Measurements from ENCODE around the gene IFI44.

IFI44 gene, protein sequence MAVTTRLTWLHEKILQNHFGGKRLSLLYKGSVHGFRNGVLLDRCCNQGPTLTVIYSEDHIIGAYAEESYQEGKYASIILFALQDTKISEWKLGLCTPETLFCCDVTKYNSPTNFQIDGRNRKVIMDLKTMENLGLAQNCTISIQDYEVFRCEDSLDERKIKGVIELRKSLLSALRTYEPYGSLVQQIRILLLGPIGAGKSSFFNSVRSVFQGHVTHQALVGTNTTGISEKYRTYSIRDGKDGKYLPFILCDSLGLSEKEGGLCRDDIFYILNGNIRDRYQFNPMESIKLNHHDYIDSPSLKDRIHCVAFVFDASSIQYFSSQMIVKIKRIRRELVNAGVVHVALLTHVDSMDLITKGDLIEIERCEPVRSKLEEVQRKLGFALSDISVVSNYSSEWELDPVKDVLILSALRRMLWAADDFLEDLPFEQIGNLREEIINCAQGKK

DNA sequence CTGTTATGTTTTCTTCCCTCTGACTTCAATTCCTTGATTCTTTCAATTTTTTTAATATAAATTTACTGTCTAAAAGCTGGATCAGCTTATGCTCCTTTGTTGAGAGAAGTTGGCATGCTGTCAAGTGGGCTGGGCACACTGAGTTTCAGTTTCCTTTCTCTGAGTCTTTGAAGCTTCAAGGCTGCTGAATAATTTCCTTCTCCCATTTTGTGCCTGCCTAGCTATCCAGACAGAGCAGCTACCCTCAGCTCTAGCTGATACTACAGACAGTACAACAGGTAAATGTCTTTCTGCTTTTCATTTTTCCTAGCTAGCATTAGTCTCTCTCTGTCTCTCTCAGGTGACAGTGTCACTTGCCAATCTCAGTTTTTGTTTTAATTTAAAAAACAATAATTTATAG, at the start of gene IFI44:
TSS of gene IFI44 (plus strand) at position 204 of the 400 bp plus-strand sequence. CDS start 365 bp downstream, outside the sequence.
- DNase-seq (ENCODE audit: low read depth in 2 of 2) = peak; percentile 58 to 59

DNA sequence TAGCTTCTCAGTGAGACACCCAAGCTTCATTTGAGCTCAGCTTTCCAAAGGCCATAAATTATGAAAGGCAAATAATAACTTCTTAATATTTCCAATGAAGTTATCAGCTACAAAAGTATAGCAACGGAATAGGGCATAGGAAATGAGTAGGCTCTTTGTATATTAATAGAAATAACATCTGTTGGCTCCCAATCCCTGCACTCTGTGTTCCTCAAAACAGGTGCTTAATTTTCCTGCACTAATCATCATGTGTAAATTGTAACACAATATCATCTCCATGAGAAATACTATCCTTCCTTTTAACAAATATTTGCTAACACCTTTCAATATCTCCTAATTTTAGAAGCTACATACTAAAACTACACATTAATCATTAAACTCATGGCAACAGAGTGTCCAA, 48.6 kb upstream of the IFI44 start:
- DNase-seq (ENCODE audit: low read depth in 2 of 2) = no peak

DNA sequence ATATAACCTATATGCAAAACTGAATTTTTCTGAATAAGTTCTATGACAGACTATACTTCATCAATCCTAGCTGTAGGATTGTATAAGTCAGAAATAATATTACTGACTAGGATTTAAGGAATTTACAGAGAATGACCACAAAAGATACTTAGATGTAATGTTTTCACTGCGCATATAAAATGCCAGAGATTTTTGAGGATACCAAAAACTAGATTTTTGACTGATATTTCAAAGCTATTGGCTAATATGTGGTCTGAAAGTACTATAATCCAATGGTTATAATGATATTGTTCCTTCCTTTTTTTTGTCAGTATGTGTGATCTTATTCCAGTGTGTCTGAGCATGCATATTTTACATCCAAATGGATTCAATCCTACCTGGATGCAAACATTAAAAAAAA, 46.4 kb upstream of the IFI44 start:
- DNase-seq (ENCODE audit: low read depth in 2 of 2) = no peak

DNA sequence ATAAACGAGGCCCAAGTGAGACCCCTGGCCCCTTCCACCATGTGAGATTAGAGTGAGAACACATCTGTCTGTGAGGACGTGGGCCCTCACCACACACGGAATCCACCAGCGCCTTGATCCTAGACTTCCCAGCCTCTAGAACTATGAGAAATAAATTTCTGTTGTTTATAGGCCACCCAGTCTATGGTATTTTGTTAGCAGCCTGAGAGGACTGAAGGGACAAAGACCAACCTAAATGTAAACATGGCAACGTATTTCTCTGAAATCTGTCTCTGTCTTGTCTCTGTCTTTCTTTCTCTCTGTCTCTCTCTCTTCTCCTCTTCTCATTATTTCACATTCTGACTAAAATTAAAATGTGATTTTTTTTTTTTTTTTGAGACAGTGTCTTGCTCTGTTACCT, 45.0 kb upstream of the IFI44 start:
- no peak for DNase-seq (ENCODE audit: low read depth in 2 of 2)

DNA sequence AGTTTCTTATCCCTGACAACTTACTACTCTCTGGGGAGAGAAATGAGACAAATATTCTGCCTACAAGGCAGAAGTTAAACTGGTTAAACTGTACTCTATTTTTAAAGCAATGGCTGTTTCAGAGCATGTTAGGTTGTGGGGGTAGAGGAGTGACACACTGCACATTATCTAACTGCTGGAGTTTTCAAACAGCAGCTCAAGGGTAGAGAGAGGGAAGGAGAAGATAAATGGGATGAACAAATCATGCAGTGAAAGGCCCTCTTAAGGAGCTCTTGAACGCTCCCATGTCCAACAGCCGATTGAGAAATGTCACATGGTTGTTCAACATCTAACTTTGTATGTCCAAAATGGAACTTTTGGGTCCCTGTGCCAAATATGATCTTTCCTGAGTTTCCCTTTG, 43.4 kb upstream of the IFI44 start:
- DNase-seq (ENCODE audit: low read depth in 2 of 2) = no peak

DNA sequence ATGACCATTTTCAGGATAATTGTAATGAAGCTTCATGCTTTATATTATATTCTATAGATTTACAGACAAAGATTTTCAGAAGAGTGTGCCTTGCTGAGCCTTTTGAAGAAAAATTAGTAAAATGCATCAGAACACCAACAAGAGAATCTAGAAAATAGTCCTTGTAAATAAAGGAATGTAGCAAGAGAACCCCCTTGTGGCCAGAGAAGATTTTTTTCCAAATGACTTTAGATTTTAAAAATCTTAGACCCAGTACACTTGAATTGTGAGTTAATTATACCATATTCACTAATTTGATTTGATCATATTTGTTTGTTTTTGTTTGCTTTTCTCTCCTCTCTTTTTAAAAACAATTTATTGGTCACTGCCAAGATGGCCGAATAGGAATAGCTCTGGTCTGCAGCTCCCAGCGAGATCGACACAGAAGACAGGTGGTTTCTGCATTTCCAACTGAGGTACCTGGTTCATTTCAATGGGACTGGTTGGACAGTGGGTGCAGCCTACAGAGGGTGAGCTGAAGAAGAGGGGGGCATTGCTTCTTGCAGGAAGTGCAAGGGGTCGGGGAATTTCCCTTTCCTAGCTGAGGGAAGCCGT, 42.2 kb upstream of the IFI44 start:
- no peak for DNase-seq (ENCODE audit: low read depth in 2 of 2)

DNA sequence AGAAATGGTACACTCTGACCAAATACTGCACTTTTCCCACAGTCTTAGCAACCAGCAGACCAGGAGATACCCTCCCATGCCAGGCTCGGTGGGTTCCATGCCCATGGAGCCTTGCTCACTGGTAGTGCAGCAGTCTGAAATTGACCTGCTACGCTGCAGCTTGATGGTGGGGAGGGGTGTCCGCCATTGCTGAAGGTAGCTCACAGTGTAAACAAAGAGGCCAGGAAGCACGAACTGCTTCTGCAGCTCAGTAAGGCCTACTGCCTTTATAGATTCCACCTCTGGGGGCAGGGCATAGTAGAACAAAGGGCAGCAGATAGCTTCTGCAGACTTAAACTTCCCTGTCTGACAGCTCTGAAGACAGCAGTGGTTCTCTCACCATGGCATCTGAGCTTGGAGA, 41.7 kb upstream of the IFI44 start:
- DNase-seq (ENCODE audit: low read depth in 2 of 2) = no peak

DNA sequence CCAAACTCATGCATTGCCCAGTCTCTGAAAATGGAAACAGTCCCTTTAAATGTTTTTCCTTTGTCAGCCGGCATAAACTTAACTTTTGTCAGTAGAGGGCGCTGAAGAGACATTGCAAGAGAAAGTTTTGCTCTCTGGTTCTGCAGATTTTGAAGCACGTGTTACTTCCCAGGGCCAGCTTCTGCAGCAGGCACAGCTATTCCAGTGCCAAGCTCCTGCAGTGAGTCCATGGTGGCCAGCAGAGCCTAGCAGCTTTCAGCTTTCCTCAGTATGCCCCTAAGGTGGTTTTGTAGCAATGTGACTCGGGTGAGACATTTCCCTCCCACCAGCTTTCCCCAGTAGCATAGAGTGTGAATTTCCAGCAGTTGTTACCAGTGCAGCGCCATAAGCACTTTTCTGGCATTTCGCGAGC, 32.0 kb upstream of the IFI44 start:
- peak in 1 of 2 donors; percentile 36 for DNase-seq (ENCODE audit: low read depth in 2 of 2)

DNA sequence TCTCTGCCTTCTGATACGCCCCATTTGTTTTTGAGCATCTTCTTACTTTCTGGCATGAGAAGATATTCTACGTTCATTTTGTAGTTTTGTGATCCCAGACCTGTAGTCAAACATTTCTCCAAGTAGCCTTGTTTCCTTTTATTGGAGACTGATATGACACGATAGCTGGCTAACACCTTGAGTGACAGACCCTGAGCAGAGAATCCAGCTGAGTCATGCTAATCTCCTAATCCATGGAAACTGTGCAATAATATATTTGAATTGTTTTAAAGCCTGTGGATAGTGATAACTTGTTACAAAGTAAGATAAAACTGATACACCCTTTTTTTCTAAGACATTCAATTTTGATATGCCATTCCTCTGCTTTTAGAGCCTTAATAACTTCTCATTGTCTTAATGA, 30.6 kb upstream of the IFI44 start:
- DNase-seq (ENCODE audit: low read depth in 2 of 2) = no peak

DNA sequence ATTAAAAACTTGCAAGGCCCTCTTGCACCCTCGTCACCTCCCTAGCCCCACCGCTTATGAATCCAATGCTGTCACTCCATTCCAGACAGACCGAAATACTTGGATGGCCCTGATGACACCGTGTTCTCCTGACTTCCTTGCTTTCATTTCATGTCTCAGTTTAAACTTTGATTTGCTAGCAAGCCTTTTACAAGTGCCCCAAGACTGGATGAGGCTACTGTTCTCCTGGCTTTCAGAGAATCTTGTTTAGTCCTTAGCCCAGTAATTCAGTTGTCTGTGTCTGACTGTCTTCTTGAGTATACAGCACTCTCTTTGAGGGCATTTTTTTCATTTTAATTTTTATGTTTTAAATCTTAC, 30.2 kb upstream of the IFI44 start:
- DNase-seq (ENCODE audit: low read depth in 2 of 2) = no peak

DNA sequence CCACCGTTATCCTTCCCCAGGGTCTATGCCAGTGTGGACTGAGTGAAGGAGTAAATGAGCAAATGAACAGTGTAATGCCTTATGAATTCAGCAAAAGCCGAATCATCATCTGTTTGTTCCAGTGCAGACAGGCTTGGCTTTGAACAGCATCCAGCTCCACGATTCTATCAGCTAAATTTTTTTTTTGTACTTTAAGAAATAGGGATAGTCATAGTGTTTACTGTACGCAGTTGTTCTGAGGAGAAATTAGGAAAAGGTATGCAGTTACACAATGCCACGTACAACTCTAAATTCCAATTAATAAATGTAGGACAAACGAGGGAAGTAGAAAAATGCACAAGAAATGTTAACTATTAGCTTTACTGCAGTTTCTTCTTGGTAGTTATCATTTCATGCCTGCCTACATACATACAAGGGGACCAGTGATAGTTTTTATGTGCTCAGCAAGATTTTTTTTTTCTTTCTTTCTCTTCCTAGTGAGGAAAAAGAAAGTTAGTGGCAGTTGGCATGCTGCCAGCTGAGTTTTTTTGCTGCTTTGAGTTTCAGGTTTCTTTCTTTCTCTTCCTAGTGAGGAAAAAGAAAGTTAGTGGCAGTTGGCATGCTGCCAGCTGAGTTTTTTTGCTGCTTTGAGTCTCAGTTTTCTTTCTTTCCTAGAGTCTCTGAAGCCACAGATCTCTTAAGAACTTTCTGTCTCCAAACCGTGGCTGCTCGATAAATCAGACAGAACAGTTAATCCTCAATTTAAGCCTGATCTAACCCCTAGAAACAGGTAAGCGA, 29.6 kb upstream of the IFI44 start, which contains the start of gene IFI44L:
TSS of gene IFI44L (plus strand) at position 646 of the 777 bp plus-strand sequence. CDS start 7,468 bp downstream, outside the sequence.
- DNase-seq (ENCODE audit: low read depth in 2 of 2) = peak; percentile 37 to 38

DNA sequence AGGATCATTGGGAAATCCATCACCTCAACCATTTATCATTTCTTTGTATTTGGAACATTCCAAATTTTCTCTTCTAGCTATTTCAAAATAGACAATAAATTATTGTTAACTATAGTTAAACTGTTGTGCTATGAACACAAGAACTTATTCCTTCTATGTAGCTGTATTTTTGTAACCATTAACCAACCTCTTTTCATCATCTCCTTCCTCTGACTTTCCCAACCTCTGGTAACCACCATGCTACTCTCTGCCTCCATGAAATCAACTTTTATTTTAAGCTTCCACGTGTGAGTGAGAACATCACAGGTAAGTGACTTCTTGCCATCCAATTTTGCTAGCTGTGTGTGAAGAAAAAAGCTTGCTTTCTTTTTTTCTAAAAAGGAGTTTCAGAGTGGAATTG, 29.0 kb upstream of the IFI44 start:
- DNase-seq (ENCODE audit: low read depth in 2 of 2) = no peak

DNA sequence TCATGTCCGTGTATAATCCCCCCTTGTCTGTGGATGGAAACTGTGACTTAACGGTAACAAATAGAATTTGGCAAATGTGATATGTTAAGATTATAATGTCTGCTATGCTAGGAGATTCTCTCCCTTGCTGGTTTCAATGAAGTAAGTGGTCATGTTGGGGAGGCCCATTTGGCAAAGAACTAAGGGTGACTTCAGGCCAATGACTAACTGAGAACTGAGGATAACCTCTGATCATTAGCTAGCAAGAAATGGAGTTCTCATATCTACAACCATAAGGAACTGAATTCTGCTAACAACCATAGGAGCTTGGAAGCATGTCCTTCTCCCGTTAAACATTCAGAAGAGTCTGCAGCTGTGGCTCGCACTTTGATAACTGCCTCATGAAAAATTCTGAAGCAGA, 27.1 kb upstream of the IFI44 start:
- no peak for DNase-seq (ENCODE audit: low read depth in 2 of 2)

DNA sequence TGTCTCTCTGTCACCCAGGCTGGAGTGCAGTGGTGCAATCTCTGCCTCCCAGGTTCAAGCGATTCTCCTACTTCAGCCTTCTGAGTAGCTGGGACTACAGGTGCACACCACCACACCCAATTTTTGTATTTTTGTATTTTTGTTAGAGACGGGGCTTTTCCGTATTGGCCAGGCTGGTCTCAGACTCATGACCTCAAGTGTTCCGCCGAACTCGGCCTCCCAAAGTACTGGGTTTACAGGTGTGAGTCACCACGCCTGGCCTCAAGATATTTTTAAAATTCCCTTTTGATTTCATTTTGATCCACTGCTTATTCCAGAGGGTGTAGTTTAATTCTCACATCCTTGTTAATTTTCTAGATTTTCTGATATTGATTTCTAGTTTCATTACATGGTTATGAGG, 25.6 kb upstream of the IFI44 start:
- no peak for DNase-seq (ENCODE audit: low read depth in 2 of 2)

DNA sequence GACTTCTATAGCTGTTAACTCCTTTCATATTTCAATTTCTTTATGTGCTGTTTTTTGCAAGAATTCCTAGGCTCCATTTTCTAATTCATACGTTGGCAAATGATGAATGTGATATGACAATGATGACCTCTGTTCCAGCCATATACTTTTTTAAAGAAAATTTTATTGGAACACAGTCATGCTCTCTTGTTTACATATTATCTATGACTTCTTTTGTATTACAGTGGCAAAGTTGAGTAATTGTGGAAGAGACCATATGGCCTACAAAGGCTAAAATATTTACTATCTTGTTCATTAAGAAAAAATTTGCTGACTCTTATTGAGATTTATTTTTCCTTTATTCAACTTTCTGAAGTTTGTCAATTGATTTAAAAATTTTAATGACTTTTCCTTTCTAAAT, 22.3 kb upstream of the IFI44 start:
- DNase-seq (ENCODE audit: low read depth in 2 of 2) = no peak

DNA sequence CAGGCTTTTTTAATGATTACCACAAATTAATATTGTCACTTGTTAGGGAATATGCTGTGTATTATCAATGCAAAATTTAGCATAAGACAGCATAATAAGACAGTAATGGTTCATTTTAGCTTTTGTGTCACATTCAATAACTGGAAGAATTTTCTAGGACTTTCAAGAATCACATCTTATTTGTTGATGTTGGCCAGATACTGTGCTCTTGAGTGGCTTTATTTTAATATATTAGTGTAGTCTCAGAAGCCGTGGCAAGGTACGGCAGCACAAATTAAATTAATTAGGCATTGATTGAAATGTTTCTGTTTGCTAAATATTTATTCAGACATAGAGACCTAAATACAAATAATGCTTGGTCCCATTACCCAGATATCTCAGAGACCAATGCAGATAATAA, 19.0 kb upstream of the IFI44 start:
- no peak for DNase-seq (ENCODE audit: low read depth in 2 of 2)

DNA sequence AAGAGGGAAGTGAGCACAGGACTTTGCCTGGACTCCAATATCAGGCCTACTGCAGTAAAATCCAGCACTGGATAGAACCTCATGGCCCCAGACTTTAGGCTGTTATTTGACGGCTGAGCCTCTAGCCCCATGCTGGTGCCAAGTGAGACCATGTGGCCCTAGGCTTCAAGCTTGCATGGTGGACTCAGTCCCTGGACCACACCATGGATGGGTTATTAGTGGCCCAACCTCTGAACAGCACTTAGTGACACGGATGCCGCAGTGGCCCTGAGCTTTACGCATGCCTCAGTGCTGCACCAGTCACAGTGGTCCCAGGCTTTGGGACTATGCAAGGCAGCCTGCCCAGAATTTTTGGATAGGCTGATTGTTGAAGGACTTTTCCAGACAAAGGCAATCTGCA, 16.4 kb upstream of the IFI44 start:
- DNase-seq (ENCODE audit: low read depth in 2 of 2) = no peak

DNA sequence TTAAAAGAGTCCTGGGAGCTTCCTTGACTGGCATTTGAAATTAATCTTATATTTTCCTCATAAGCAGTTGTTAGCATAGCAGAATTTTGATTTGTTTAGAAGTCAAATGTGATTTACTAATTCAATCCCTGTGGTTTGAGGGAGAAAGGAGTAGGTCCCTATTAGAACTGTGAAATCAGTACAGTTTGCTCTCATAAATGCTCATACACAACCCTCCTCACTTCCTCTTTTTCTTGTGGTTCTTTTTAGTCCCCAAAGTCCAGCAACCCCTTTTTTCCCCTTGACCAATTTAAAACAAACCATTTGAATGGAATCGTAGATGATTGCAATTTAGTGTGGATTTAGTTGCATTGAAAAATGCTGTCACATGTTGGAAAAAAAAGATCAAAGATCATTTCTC, 9.2 kb upstream of the IFI44 start:
- no peak for DNase-seq (ENCODE audit: low read depth in 2 of 2)

DNA sequence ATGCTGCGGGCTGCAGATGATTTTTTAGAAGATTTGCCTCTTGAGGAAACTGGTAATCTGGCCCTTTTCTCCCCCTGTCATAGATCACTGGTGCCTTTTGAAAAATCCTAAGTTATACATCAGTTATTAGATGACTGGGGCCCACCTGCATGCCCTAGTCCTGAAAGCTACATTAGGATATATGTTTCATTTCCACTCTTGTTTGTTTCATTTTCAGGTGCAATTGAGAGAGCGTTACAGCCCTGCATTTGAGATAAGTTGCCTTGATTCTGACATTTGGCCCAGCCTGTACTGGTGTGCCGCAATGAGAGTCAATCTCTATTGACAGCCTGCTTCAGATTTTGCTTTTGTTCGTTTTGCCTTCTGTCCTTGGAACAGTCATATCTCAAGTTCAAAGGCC, 8.1 kb upstream of the IFI44 start:
- no peak for DNase-seq (ENCODE audit: low read depth in 2 of 2)

DNA sequence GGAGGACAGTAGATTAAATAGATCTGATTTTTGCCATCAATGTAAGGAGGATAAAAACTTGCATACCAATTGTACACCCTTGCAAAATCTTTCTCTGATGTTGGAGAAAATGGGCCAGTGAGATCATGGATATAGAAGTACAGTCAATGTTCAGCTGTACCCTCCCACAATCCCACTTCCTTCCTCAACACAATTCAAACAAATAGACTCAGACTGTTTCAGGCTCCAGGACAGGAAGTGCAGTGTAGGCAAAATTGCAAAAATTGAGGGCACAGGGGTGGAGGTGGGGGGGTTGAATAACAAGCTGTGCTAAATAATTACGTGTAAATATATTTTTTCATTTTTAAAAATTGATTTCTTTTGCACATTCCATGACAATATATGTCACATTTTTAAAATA, 3.9 kb upstream of the IFI44 start:
- no peak for DNase-seq (ENCODE audit: low read depth in 2 of 2)

DNA sequence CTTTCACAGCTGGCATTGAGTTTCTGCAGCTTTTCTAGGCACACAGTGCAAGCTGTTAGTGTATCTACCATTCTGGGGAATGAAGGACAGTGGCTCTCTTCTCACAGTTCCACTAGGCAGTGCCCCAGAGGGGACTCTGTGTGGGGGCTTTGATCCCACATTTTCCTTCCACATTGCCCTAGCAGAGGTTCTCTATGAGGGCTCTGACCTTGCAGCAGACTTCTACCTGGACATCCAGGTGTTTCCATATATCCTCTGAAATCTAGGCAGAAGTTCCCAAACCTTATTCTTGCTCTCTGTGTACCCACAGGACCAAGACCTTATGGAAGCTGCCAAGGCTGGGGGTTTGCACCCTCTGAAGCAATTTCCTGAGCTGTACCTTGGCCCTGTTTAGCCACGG, 2.4 kb upstream of the IFI44 start:
- DNase-seq (ENCODE audit: low read depth in 2 of 2) = no peak

DNA sequence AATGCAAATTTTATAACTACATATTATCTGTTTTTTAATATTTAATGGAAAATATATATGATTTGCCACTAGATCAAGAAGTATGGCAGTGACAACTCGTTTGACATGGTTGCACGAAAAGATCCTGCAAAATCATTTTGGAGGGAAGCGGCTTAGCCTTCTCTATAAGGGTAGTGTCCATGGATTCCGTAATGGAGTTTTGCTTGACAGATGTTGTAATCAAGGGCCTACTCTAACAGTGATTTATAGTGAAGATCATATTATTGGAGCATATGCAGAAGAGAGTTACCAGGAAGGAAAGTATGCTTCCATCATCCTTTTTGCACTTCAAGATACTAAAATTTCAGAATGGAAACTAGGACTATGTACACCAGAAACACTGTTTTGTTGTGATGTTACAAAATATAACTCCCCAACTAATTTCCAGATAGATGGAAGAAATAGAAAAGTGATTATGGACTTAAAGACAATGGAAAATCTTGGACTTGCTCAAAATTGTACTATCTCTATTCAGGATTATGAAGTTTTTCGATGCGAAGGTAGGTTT, 556 bp downstream of the IFI44 start:
- DNase-seq (ENCODE audit: low read depth in 2 of 2) = no peak

Measured in stimulated activated CD4-positive, alpha-beta T cell treated with anti-CD3 and anti-CD28 coated beads, Interleukin-4, amount 100 ng/mL, for 48 hours (primary cell).